H9 (cell line): ENCODE data around the gene DHPS. TPM values are rescaled to one million over a fixed set of nuclear protein-coding genes. Genes with fewer than 3 reads are reported as not detected.

Source experiments
- DNase-seq: peaks from one replicate; pipeline ENCODE4 v3.0.0-alpha.2; 2017
- H2AFZ ChIP-seq: one replicate; pipeline ENCODE4 v1.6.1; 2013; ENCODE audit warnings: mild to moderate bottlenecking, low read length, control low read depth, moderate library complexity
- H2AK5ac ChIP-seq: 2 replicates; pipeline ENCODE4 v1.6.1; 2013; ENCODE audit warnings: low read length, control low read depth, mixed read lengths; ENCODE audit not compliant: insufficient read length
- H2BK120ac ChIP-seq: one replicate; pipeline ENCODE4 v1.6.1; 2013; ENCODE audit warnings: low read depth, mild to moderate bottlenecking, low read length, control low read depth, inconsistent platforms; ENCODE audit not compliant: poor library complexity, severe bottlenecking
- H2BK12ac ChIP-seq: 2 replicates; pipeline ENCODE4 v1.6.1; 2013; ENCODE audit warnings: low read length, control low read depth, mixed read lengths, low read depth; ENCODE audit not compliant: insufficient read length
- H2BK15ac ChIP-seq: 2 replicates; pipeline ENCODE4 v1.6.1; 2013; ENCODE audit warnings: low read depth, low read length, control low read depth
- H2BK20ac ChIP-seq: one replicate; pipeline ENCODE4 v1.6.1; 2013; ENCODE audit warnings: low read depth, mild to moderate bottlenecking, low read length, control low read depth, inconsistent platforms; ENCODE audit not compliant: poor library complexity, severe bottlenecking
- H2BK5ac ChIP-seq: 2 replicates; pipeline ENCODE4 v1.6.1; 2013; ENCODE audit warnings: low read length, control low read depth, mixed read lengths; ENCODE audit not compliant: insufficient read length
- H3K14ac ChIP-seq: 2 replicates; pipeline ENCODE4 v1.6.1; 2013; ENCODE audit warnings: low read length, control low read depth; ENCODE audit not compliant: insufficient read depth
- H3K18ac ChIP-seq: 2 replicates; pipeline ENCODE4 v1.6.1; 2013; ENCODE audit warnings: low read depth, mild to moderate bottlenecking, mixed read lengths, low read length, control low read depth; ENCODE audit not compliant: insufficient read length
- H3K23ac ChIP-seq: 2 replicates; pipeline ENCODE4 v1.6.1; 2013; ENCODE audit warnings: low read length, control low read depth, mixed read lengths, low read depth; ENCODE audit not compliant: insufficient read length
- H3K23me2 ChIP-seq: 2 replicates; pipeline ENCODE4 v1.6.1; 2013; ENCODE audit warnings: low read depth, mild to moderate bottlenecking, mixed read lengths, low read length, control low read depth; ENCODE audit not compliant: insufficient read length, poor library complexity, severe bottlenecking
- H3K27ac ChIP-seq: 2 replicates; pipeline ENCODE4 v1.5.1; 2013; ENCODE audit warnings: low read length, control low read depth, mixed read lengths, low read depth; ENCODE audit not compliant: insufficient read length
- H3K27me3 ChIP-seq: 2 replicates; pipeline ENCODE4 v1.6.1; 2013; ENCODE audit warnings: low read length, control low read depth, inconsistent platforms; ENCODE audit not compliant: insufficient read depth
- H3K4ac ChIP-seq: 2 replicates; pipeline ENCODE4 v1.6.1; 2013; ENCODE audit warnings: low read depth, mild to moderate bottlenecking, control low read depth, inconsistent platforms, low read length, moderate library complexity
- H3K4me1 ChIP-seq: 2 replicates; pipeline ENCODE4 v1.6.1; 2013; ENCODE audit warnings: low read length, control low read depth, inconsistent platforms; ENCODE audit not compliant: insufficient read depth
- H3K4me2 ChIP-seq: 2 replicates; pipeline ENCODE4 v1.6.1; 2013; ENCODE audit warnings: low read length, control low read depth, mixed read lengths; ENCODE audit not compliant: insufficient read length, insufficient read depth
- H3K56ac ChIP-seq: 2 replicates; pipeline ENCODE4 v1.6.1; 2013; ENCODE audit warnings: low read depth, mild to moderate bottlenecking, mixed read lengths, low read length, control low read depth; ENCODE audit not compliant: insufficient read length
- H3K79me1 ChIP-seq: 2 replicates; pipeline ENCODE4 v1.6.1; 2013; ENCODE audit warnings: low read depth, mild to moderate bottlenecking, moderate library complexity, low read length, control low read depth, inconsistent platforms; ENCODE audit not compliant: insufficient read depth, poor library complexity, severe bottlenecking
- H3K79me2 ChIP-seq: 2 replicates; pipeline ENCODE4 v1.6.1; 2013; ENCODE audit warnings: low read length, control low read depth, inconsistent platforms; ENCODE audit not compliant: insufficient read depth
- H3K9ac ChIP-seq: 2 replicates; pipeline ENCODE4 v1.6.1; 2013; ENCODE audit warnings: low read length, control low read depth, mixed read lengths; ENCODE audit not compliant: insufficient read length; ENCODE audit errors: extremely low read depth
- H3K9me3 ChIP-seq: one replicate; pipeline ENCODE4 v1.6.1; 2013; ENCODE audit warnings: low read depth, low read length, inconsistent platforms; ENCODE audit not compliant: control insufficient read depth
- H3T11ph ChIP-seq: one replicate; pipeline ENCODE4 v1.6.1; 2013; ENCODE audit warnings: mild to moderate bottlenecking, low read length, control low read depth, inconsistent platforms
- H4K20me1 ChIP-seq: one replicate; pipeline ENCODE4 v1.6.1; 2013; ENCODE audit not compliant: control insufficient read depth, insufficient read length, insufficient read depth
- H4K5ac ChIP-seq: 2 replicates; pipeline ENCODE4 v1.6.1; 2013; ENCODE audit warnings: low read depth, mild to moderate bottlenecking, mixed read lengths, low read length, control low read depth; ENCODE audit not compliant: insufficient read length
- H4K8ac ChIP-seq: replicated peaks from 2 replicates; pipeline ENCODE4 v1.6.1; 2013; ENCODE audit warnings: low read length, control low read depth, mixed read lengths, low read depth; ENCODE audit not compliant: insufficient read length
- H4K91ac ChIP-seq: 2 replicates; pipeline ENCODE4 v1.6.1; 2013; ENCODE audit warnings: low read depth, mild to moderate bottlenecking, moderate library complexity, mixed read lengths, low read length, control low read depth; ENCODE audit not compliant: insufficient read length
- H3K27ac Mint-ChIP-seq, 3 experiments: 2 replicates in 2 of 3; 3 replicates in 1 of 3; pipeline ENCODE4 v1.8.0; 2020 to 2021; ENCODE audit warnings: mixed read lengths in 3 of 3, mild to moderate bottlenecking in 1 of 3, moderate library complexity in 1 of 3
- H3K27me3 Mint-ChIP-seq: 2 replicates; pipeline ENCODE4 v1.8.0; 2021; ENCODE audit warnings: low read depth, mild to moderate bottlenecking, moderate library complexity, mixed read lengths
- H3K36me3 Mint-ChIP-seq, 3 experiments: 2 replicates in 2 of 3; 3 replicates in 1 of 3; pipeline ENCODE4 v1.8.0; 2020 to 2021; ENCODE audit warnings: low read depth in 3 of 3, mixed read lengths in 3 of 3; ENCODE audit not compliant: insufficient read depth in 1 of 3
- H3K4me1 Mint-ChIP-seq, 2 experiments: 2 replicates each; pipeline ENCODE4 v1.8.0; 2020; ENCODE audit warnings: mixed read lengths in 2 of 2
- H3K4me3 Mint-ChIP-seq, 2 experiments: 2 replicates in 1 of 2; 3 replicates in 1 of 2; pipeline ENCODE4 v1.8.0; 2020 to 2021; ENCODE audit warnings: mild to moderate bottlenecking in 2 of 2, mixed read lengths in 2 of 2, moderate library complexity in 1 of 2
- H3K9me3 Mint-ChIP-seq, 2 experiments: 2 replicates in 1 of 2; 3 replicates in 1 of 2; pipeline ENCODE4 v1.8.0; 2020; ENCODE audit warnings: mild to moderate bottlenecking in 2 of 2, mixed read lengths in 2 of 2, moderate library complexity in 1 of 2
- CTCF ChIP-seq: fragments of 200-600 bp; sonication (generic); conservative IDR thresholded peaks from 3 replicates; pipeline ENCODE4 v1.8.0; 2021; ENCODE audit warnings: antibody characterized with exemption, mild to moderate bottlenecking
- WGBS: extraction: QIAGEN DNeasy Blood & Tissue Kit; methylation state at CpG from one replicate; pipeline ENCODE4 v1.1.7; 2013; ENCODE audit warnings: missing lambda C conversion rate, low lambda C conversion rate, mixed read lengths; ENCODE audit not compliant: insufficient read length; ENCODE audit errors: extremely low coverage; 5-methylcytosine and 5-hydroxymethylcytosine counted together
- total RNA-seq: library from RNA; stranded (reverse); gene quantifications from 2 replicates; pipeline ENCODE4 v1.2.1, GENCODE V29; 2021

The DHPS gene
- total RNA-seq, 1 experiment from 2014 or later = 94.9 TPM

- Histone ChIP-seq H3K4ac (no peak overlapping the region), H2BK12ac (no peak overlapping the region), H3K79me1 (no peaks in the 10 kb centered on the region), H2BK120ac (no peak overlapping the region), H2BK20ac (no peak overlapping the region), H3T11ph (no peak overlapping the region), H3K27ac (no peak overlapping the region), H4K8ac (no peak overlapping the region), H3K9me3 (no peaks in the 10 kb centered on the region), H3K9ac (no peak overlapping the region), H2BK15ac (no peak overlapping the region), H3K23me2 (peaks cover 1% of the 10 kb centered on the region), H3K14ac (no peak overlapping the region), H2BK5ac (no peak overlapping the region), H2AK5ac (no peak overlapping the region), H3K23ac (no peak overlapping the region), H3K18ac (no peak overlapping the region), H4K20me1 (no peaks in the 10 kb centered on the region), H3K79me2 (no peaks in the 10 kb centered on the region), H2AFZ (no peak overlapping the region), H3K4me2 (no peak overlapping the region), H4K5ac (no peak overlapping the region), H3K56ac (no peak overlapping the region), H4K91ac (no peak overlapping the region), H3K4me1 (no peaks in the 10 kb centered on the region), H3K27me3 (no peaks in the 10 kb centered on the region)
- peaks cover 8 to 14% of the 10 kb centered on the region in 2 experiments for H3K4me1 Mint-ChIP-seq
- peaks cover 50 to 80% (median 67%) of the 10 kb centered on the region in 3 experiments for H3K36me3 Mint-ChIP-seq
- TF ChIP-seq CTCF = no peak
- no peaks in the 10 kb centered on the region; a peak in 1 of 5 replicates for H3K9me3 Mint-ChIP-seq
- no peak for DNase-seq
- no peaks in the 10 kb centered on the region; the same call in 1 of the 2 replicates for H3K27me3 Mint-ChIP-seq
- no CpG with 5 or more reads among the region's 33 CpGs for WGBS
- no peak overlapping the region for H3K27ac Mint-ChIP-seq
- no peak overlapping the region for H3K4me3 Mint-ChIP-seq
Measured at GRCh38 chr19:12701596-12702282, 20.1 kb upstream of the DHPS start.
